ENCODE results near the gene LGALS3.
A peak's percentile ranks its signal among the peaks of the same experiment; 100 is the strongest.

Gene LGALS3

DNA sequence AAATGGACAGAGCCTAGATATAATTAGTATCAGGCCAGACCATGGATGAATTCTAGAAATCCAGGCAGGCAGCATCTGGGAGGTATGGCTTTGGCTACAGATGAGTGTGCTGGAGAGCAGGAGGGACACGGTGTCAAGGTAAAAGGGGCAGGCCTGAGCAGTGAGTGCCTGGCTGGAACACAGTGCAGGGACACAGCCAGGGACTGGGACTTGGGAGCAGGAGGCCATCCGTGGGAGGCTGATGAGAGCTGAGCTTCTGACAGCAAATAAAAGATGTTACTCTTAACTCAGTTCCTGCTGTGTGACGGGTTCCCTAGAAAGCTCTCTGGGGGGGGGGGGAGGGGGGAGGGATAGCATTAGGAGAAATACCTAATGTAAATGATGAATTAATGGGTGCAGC is 13.6 kb upstream of the LGALS3 start:
- DNase-seq, result no peak

GRCh38 chr14:55115861-55116245 is 13.2 kb upstream of the LGALS3 start:
- peak; percentile 38 for DNase-seq

GRCh38 chr14:55116246-55117030 is 12.6 kb upstream of the LGALS3 start:
- no peak for DNase-seq

DNA sequence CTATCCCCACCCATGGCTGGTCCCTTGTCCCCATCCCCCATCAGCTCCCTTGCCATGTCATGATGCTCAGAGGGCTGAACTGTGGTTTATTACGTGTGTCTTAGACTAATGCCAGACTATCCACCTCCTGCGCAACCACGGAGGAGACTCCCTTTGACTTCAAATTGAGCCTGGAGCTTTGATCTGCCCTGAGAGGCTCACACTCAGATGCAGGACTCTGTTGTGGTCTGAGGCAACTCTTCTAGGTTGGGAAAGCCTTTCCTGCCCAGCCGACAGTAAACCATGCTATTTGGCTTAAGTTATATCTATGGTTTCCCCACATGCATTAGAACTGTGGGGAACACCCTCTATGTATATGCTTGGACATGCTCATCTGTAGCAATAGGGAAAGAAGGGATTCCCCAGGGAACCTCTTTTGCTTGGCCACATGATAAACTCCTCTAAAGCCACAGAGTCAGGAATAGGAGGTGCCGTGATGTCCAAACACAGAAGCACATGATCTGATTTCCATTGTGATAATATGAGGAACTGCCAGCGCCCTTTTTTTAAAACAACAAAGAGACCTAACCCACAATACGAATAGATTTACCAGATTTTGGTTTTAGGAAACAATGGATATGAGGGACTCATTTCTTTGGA is 11.1 kb upstream of the LGALS3 start:
- peak; percentile 74 for DNase-seq

- DNase-seq, result no peak
Measured at GRCh38 chr14:55118761-55119160, 10.3 kb upstream of the LGALS3 start.

- DNase-seq, result no peak
Measured at GRCh38 chr14:55120571-55121495, 8.2 kb upstream of the LGALS3 start.

GRCh38 chr14:55121628-55122439 is 7.2 kb upstream of the LGALS3 start:
- no peak for DNase-seq

DNA sequence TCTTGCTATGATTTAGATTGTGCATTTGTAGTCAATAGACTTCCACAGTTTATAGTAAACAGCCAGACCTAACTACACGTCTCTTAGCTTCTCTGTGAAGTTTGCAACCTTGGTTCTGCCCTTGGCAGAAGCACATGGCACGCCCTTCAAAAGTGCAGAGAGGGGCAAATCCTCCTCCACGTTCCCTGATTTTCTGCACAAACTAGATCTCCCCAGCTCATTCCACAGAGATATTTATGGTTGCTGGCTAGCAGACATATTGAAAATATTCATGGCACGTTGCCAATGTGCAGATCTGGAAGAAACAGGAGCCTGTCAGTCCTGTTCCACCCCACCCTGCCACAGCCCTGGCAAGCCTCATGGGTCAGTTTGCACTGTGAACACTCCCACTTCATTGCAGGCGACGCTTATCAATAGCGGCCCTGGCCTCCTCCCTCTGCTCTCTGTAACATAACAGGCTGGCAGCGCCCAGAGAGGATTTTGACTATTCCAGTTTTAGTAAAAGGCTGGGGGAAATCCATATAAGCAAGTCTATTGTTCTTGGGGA is 6.5 kb upstream of the LGALS3 start:
- peak; percentile 14 for DNase-seq

- DNase-seq, result no peak
Measured at GRCh38 chr14:55123101-55123500, 6.0 kb upstream of the LGALS3 start.

DNA sequence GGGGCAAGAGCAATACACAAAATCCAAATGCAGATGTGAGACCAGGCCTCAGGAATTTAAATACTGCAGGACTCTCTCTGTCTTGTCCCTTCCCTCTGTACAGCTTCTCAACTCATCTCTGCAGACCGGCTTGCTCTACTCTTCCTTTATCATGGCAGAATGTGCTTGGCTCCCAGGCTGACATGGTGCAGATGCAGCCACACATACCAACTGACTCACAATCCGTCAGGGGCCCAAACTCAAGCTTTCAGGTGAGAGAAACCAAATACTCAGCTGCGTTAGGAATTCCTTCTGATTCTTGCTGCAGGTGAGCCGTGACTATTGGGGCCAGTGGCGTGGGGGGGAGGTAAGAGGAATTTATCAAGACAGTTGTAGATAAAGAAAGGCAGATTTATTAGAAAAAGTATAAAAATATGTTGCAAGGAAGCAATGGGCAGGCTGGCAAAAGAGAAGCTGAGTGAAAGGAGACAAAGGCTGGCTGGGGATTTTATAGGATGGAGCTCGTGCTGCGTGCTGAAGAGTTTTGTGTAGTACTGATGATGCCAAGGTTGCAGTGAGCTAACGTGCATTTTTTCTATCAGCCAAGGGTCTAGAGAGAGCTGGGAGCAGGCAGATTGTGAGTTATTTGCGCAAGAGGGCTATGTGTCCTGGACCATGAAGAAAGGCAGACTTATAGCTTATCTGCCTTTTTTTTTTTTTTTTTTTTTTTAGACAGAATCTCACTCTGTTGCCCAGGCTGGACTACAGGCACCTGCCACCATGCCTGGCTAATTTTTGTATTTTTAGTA is 5.0 kb upstream of the LGALS3 start:
- no peak for DNase-seq

GRCh38 chr14:55124774-55125386 is 4.2 kb upstream of the LGALS3 start:
- DNase-seq, result no peak

DNA sequence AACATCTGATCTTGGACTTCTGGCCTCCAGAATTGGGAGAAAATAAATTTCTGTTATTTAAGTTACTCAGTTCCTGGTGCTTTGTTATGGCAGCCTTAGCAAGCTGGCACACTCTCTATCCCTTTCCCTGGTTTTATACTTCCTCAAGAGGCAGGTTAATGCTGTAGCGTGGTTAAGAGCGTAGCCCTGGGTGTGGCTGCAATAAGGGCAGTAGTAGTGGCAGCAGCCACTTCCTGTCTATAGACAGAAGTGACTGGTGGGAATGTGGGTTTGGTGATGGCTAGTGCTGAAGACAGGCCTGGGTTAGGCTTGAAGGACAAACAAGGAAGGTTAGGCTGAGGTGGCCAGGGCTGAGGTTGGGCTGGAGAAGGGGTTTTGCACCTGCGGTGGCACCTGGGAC is 3.6 kb upstream of the LGALS3 start:
- no peak for DNase-seq

DNA sequence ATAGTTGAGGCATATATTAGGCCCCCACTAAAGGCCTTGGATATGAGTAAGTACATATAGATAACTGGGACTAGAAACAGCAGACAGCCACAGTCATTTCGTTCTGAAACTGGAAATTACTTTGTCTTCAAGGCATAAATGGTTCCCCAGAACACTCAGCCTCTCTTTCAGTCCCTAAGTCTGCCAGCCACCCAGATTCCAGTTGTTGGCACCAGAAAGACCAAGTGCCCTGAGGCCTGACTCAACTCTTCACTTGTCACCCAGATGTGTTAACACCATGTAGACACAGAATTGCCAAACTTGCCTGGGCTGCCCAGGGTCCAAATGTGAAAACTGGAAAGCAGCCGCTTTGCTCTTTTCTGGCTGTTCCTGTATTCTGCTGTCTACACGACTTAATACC is 3.0 kb upstream of the LGALS3 start:
- DNase-seq, result no peak

- no peak for DNase-seq
Measured at GRCh38 chr14:55126932-55127459, 2.1 kb upstream of the LGALS3 start.

- DNase-seq, result peak; percentile 58
Measured at GRCh38 chr14:55127460-55127951, 1.5 kb upstream of the LGALS3 start.

DNA sequence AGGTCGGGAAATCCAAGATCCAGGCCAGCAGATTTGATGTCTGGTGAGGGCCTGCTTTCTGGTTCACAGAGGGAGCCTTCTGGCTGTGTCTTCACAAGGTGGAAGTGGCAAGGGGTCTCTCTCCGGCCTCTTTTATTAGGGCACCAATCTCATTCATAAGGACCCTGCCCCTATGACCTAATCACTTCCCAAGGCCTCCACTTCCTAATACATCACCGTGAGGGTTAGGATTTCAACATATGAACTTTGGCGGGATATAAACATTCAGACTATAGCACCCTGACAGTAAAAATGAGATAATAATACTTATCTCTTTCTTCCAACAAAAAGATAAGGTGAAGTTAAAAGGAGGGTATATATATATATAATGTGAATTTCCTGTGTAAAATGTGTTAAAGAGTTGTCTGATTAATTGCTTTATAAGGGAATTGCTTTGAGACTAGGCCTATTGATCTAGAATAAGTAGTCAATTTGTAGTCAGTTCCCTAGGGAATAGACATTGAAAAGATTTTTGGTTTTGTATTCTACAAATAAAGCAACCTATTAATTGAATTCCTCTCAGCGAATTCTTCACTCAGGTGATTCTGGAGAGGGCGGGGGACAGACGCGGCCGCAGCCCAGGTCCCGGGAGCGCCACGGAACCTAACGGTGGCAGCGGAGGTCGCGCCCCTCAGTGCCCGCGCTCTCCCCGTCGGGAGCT is 516 bp upstream of the LGALS3 start:
- DNase-seq, result no peak

DNA sequence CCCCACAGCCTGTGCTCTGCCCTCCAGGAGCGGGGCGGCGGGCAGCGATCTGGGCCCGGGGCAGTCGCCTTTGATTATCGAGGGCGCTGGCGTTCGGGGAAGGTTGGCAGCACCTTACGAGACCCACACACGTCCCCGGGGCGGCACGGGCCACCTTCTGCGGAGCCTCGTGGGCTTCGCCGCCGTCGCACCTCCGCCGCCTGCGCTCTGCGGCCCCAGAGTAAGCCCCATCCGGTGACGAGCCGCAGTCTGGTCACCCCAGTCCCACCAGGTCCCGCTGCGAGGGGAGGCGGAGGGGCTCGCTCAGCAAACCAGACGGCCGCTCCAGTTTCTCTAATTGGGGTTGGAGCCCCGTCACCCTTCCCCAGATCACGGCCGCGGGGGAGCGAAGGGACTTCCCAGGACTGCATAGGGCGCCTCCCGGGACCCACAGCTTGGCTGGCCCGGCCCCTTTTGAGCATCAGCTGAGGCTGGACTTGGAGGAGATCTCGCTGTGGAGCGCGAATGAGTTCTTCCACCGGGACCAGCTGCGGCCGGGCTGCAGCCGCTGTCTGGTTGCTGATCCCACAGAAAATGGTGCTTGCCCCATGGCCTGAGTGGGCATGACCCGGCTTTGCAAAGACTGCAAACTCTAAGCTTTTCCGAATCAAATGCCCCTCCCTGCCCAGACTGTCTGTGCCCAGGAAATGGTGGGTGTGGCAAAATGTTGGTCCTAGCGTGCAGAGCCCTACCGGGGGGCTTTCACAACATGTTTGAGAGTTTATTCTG is 560 bp downstream of the LGALS3 start:
- peak; percentile 24 for DNase-seq

- no peak for DNase-seq
Measured at GRCh38 chr14:55130196-55130550, 1.1 kb downstream of the LGALS3 start.

Measured in NCI-H526 treated with DMSO at 0.1 percent for 48 hours (cell line).